H1 (cell line): ENCODE data around the gene KIF5A. TPM values are rescaled to one million over a fixed set of nuclear protein-coding genes. Genes with fewer than 3 reads are reported as not detected.

Experiments
- CTCF ChIA-PET: fragments of 300-600 bp; sonication (Branson Sonifier 250); formaldehyde crosslinking; loops from one replicate; lab custom pipeline; 2021; ENCODE audit not compliant: partially characterized antibody; lab: Charles Lee
- POLR2A ChIA-PET: fragments of 300-600 bp; sonication (Branson Sonifier 250); formaldehyde crosslinking; loops from one replicate; lab custom pipeline; 2021; ENCODE audit warnings: inconsistent platforms; ENCODE audit not compliant: partially characterized antibody; lab: Charles Lee
- DNase-seq, 2 experiments: peaks; one replicate each; pipeline versions ENCODE4 v3.0.0 to v3.0.0-alpha.2; 2010 to 2022; ENCODE audit warnings: low spot score in 2 of 2, low read depth in 1 of 2, mixed read lengths in 1 of 2
- FAIRE-seq: peaks from 2 replicates; lab custom pipeline; 2011; peaks lifted over from hg19 to GRCh38; lab: Jason Lieb, UNC
- H2AFZ ChIP-seq: 2 replicates; pipeline ENCODE4 v1.8.1; 2012; ENCODE audit warnings: low read length, inconsistent platforms
- H2AK5ac ChIP-seq: 2 replicates; pipeline ENCODE4 v1.6.1; 2013; ENCODE audit warnings: low read depth, low read length
- H2BK120ac ChIP-seq: replicated peaks from 2 replicates; pipeline ENCODE3; 2013; ENCODE audit warnings: low read depth, low read length, inconsistent platforms
- H2BK12ac ChIP-seq: 2 replicates; pipeline ENCODE4 v1.6.1; 2013; ENCODE audit warnings: low read depth, low read length
- H2BK15ac ChIP-seq: 2 replicates; pipeline ENCODE4 v1.6.1; 2013; ENCODE audit warnings: low read length
- H2BK20ac ChIP-seq: 2 replicates; pipeline ENCODE4 v1.6.1; 2013; ENCODE audit warnings: low read length
- H2BK5ac ChIP-seq: 2 replicates; pipeline ENCODE4 v1.6.1; 2013; ENCODE audit warnings: low read depth, low read length
- H3K14ac ChIP-seq: 2 replicates; pipeline ENCODE4 v1.6.1; 2013; ENCODE audit warnings: inconsistent platforms; ENCODE audit not compliant: insufficient read length
- H3K18ac ChIP-seq: 2 replicates; pipeline ENCODE4 v1.6.1; 2013; ENCODE audit warnings: low read length; ENCODE audit errors: extremely low read depth
- H3K23ac ChIP-seq: 2 replicates; pipeline ENCODE4 v1.6.1; 2013; ENCODE audit warnings: inconsistent platforms; ENCODE audit not compliant: insufficient read length
- H3K23me2 ChIP-seq: 2 replicates; pipeline ENCODE4 v1.6.1; 2013; ENCODE audit warnings: low read depth, low read length
- H3K27ac ChIP-seq: 2 replicates; pipeline ENCODE4 v1.6.1; 2011; ENCODE audit warnings: low read depth, low read length, inconsistent platforms
- H3K27me3 ChIP-seq, 4 experiments: replicated peaks in 1 of 4; 1 replicate in 1 of 4; 2 replicates in 3 of 4; pipeline versions ENCODE4 v1.6.1 to v1.8.1; 2011 to 2013; ENCODE audit warnings: low read length in 3 of 4, mild to moderate bottlenecking in 3 of 4, inconsistent platforms in 2 of 4, mixed read lengths in 2 of 4, moderate library complexity in 1 of 4; ENCODE audit not compliant: control insufficient read depth in 3 of 4, insufficient read depth in 3 of 4; ENCODE audit errors: extremely low read depth in 1 of 4
- H3K36me3 ChIP-seq, 4 experiments: 2 replicates each; pipeline versions ENCODE4 v1.6.1 to v1.8.1; 2011 to 2013; ENCODE audit warnings: mild to moderate bottlenecking in 4 of 4, low read length in 3 of 4, moderate library complexity in 2 of 4, control low read depth in 1 of 4, inconsistent platforms in 1 of 4; ENCODE audit not compliant: insufficient read depth in 4 of 4, control insufficient read depth in 2 of 4
- H3K4ac ChIP-seq: replicated peaks from 2 replicates; pipeline ENCODE3; 2013; ENCODE audit warnings: low read length, low read depth, mixed read lengths, inconsistent platforms; ENCODE audit not compliant: insufficient read length
- H3K4me1 ChIP-seq, 4 experiments: replicated peaks in 1 of 4; 1 replicate in 1 of 4; 2 replicates in 3 of 4; pipeline versions ENCODE4 v1.6.1 to v1.8.1; 2011 to 2013; ENCODE audit warnings: low read length in 3 of 4, inconsistent platforms in 2 of 4, mixed read lengths in 1 of 4; ENCODE audit not compliant: insufficient read depth in 4 of 4, control insufficient read depth in 3 of 4
- H3K4me2 ChIP-seq, 2 experiments: 2 replicates each; pipeline versions ENCODE4 v1.6.1 to v1.8.1; 2011 to 2013; ENCODE audit warnings: low read depth in 2 of 2, low read length in 2 of 2, control low read depth in 1 of 2, inconsistent platforms in 1 of 2, mild to moderate bottlenecking in 1 of 2; ENCODE audit not compliant: insufficient read depth in 1 of 2
- H3K4me3 ChIP-seq, 4 experiments: fragments of 200-600, 300-600 bp in 1 of 4; sonication (generic), shearing (Covaris generic), sonication (Bioruptor Twin) in 1 of 4; 2 replicates each; pipeline versions ENCODE4 v1.5.1 to v1.8.1; 2011 to 2016; ENCODE audit warnings: low read length in 4 of 4, low read depth in 3 of 4, control low read depth in 2 of 4, inconsistent platforms in 2 of 4, mild to moderate bottlenecking in 2 of 4, mixed read lengths in 1 of 4, moderate library complexity in 1 of 4; ENCODE audit not compliant: insufficient read depth in 2 of 4; ENCODE audit errors: extremely low read depth in 1 of 4
- H3K56ac ChIP-seq: replicated peaks from 2 replicates; pipeline ENCODE3; 2013; ENCODE audit warnings: low read depth, mild to moderate bottlenecking, mixed read lengths, low read length, inconsistent platforms; ENCODE audit not compliant: insufficient read length
- H3K79me1 ChIP-seq: 2 replicates; pipeline ENCODE4 v1.6.1; 2013; ENCODE audit warnings: low read depth, low read length, control low read depth
- H3K79me2 ChIP-seq, 2 experiments: 2 replicates each; pipeline versions ENCODE4 v1.6.1 to v1.8.1; 2012 to 2013; ENCODE audit warnings: low read length in 2 of 2, mild to moderate bottlenecking in 2 of 2, inconsistent platforms in 1 of 2; ENCODE audit not compliant: insufficient read depth in 2 of 2, control insufficient read depth in 1 of 2
- H3K9ac ChIP-seq, 4 experiments: replicated peaks in 1 of 4; 1 replicate in 1 of 4; 2 replicates in 3 of 4; pipeline versions ENCODE4 v1.6.1 to v1.8.1; 2011 to 2013; ENCODE audit warnings: low read depth in 3 of 4, low read length in 3 of 4, control low read depth in 2 of 4, mild to moderate bottlenecking in 2 of 4, moderate library complexity in 2 of 4, inconsistent platforms in 1 of 4; ENCODE audit errors: extremely low read depth in 1 of 4
- H3K9me3 ChIP-seq, 2 experiments: 2 replicates each; pipeline versions ENCODE4 v1.6.1 to v1.8.1; 2012 to 2013; ENCODE audit warnings: mild to moderate bottlenecking in 2 of 2, moderate library complexity in 2 of 2, control low read depth in 1 of 2, inconsistent platforms in 1 of 2, low read depth in 1 of 2, low read length in 1 of 2, mixed read lengths in 1 of 2; ENCODE audit not compliant: insufficient read depth in 2 of 2
- H4K20me1 ChIP-seq, 2 experiments: replicated peaks in 1 of 2; 2 replicates each; pipeline versions ENCODE3 to v1.8.1; 2011 to 2013; ENCODE audit warnings: inconsistent platforms in 2 of 2, low read length in 2 of 2, mild to moderate bottlenecking in 1 of 2; ENCODE audit not compliant: insufficient read depth in 2 of 2, control insufficient read depth in 1 of 2
- H4K5ac ChIP-seq: 2 replicates; pipeline ENCODE4 v1.6.1; 2013; ENCODE audit warnings: low read length, low read depth, mixed read lengths, inconsistent platforms; ENCODE audit not compliant: insufficient read length
- H4K8ac ChIP-seq: 2 replicates; pipeline ENCODE4 v1.8.0; 2013; ENCODE audit warnings: mild to moderate bottlenecking, moderate library complexity, low read length, inconsistent platforms; ENCODE audit not compliant: insufficient read depth; ENCODE audit errors: extremely low read depth
- H4K91ac ChIP-seq: replicated peaks from 2 replicates; pipeline ENCODE3; 2013; ENCODE audit warnings: low read length, mixed read lengths, inconsistent platforms; ENCODE audit not compliant: insufficient read length
- CBX8 ChIP-seq: fragments of 300-800, 300-1000 bp; sonication (generic); IDR thresholded peaks from 2 replicates; pipeline ENCODE4 v1.7.1; 2016; ENCODE audit warnings: low read depth, low read length, borderline replicate concordance
- EP300 ChIP-seq, 2 experiments: IDR thresholded peaks; 1 replicate in 1 of 2; 2 replicates in 1 of 2; pipeline ENCODE4 v1.6.1; 2011 to 2012; ENCODE audit warnings: low read depth in 2 of 2, low read length in 2 of 2, mild to moderate bottlenecking in 2 of 2, borderline replicate concordance in 1 of 2, inconsistent platforms in 1 of 2, moderate library complexity in 1 of 2
- GABPA ChIP-seq: IDR thresholded peaks from 2 replicates; pipeline ENCODE4 v1.6.1; 2011; ENCODE audit warnings: mild to moderate bottlenecking, low read length, moderate library complexity, borderline replicate concordance; ENCODE audit not compliant: insufficient read depth
- JUN ChIP-seq: IDR thresholded peaks from 2 replicates; pipeline ENCODE4 v1.6.1; 2011; ENCODE audit warnings: low read depth, mild to moderate bottlenecking, improper control_type of control experiment, low read length
- JUND ChIP-seq: IDR thresholded peaks from 2 replicates; pipeline ENCODE4 v1.6.1; 2011; ENCODE audit warnings: mild to moderate bottlenecking, improper control_type of control experiment, low read length
- NRF1 ChIP-seq: IDR thresholded peaks from 2 replicates; pipeline ENCODE4 v1.6.1; 2011; ENCODE audit warnings: mild to moderate bottlenecking, low read depth, low read length, improper control_type of control experiment
- POU5F1 ChIP-seq: IDR thresholded peaks from 2 replicates; pipeline ENCODE4 v1.6.1; 2011; ENCODE audit warnings: low read depth, mild to moderate bottlenecking, low read length, moderate library complexity
- RAD21 ChIP-seq, 2 experiments: IDR thresholded peaks in 1 of 2; conservative IDR thresholded peaks in 1 of 2; 2 replicates each; pipeline ENCODE4 v1.6.1; 2011; ENCODE audit warnings: low read depth in 2 of 2, low read length in 2 of 2, improper control_type of control experiment in 1 of 2, inconsistent platforms in 1 of 2, mild to moderate bottlenecking in 1 of 2, moderate library complexity in 1 of 2
- SIN3A ChIP-seq, 2 experiments: IDR thresholded peaks in 1 of 2; conservative IDR thresholded peaks in 1 of 2; 2 replicates each; pipeline ENCODE4 v1.6.1; 2011 to 2012; ENCODE audit warnings: low read length in 2 of 2, improper control_type of control experiment in 1 of 2, low read depth in 1 of 2, mild to moderate bottlenecking in 1 of 2
- YY1 ChIP-seq: IDR thresholded peaks from 2 replicates; pipeline ENCODE4 v1.6.1; 2011; ENCODE audit warnings: low read depth, mild to moderate bottlenecking, low read length
- ZNF274 ChIP-seq: IDR thresholded peaks from 2 replicates; pipeline ENCODE4 v1.7.0; 2012; ENCODE audit warnings: low read length, borderline replicate concordance; ENCODE audit errors: extremely low read depth
- WGBS, 2 experiments: shearing (Covaris generic) in 1 of 2; methylation state at CpG; one replicate each; pipeline versions ENCODE4 v1.1.6 to v1.1.7; 2013 to 2015; ENCODE audit warnings: low lambda C conversion rate in 2 of 2, mixed read lengths in 2 of 2, inconsistent platforms in 1 of 2, low coverage in 1 of 2, missing lambda C conversion rate in 1 of 2; ENCODE audit not compliant: insufficient replicate concordance in 2 of 2, insufficient coverage in 1 of 2, insufficient read length in 1 of 2; ENCODE audit errors: extremely low coverage in 1 of 2, missing lambda C conversion rate in 1 of 2; 5-methylcytosine and 5-hydroxymethylcytosine counted together
- polyA plus RNA-seq, 7 experiments: library from polyadenylated mRNA; depleted of rRNA in 3 of 7; stranded (reverse) in 5 of 7; unstranded in 2 of 7; fragments of >200 nt in 5 of 7; fragments of 200-250 nt in 2 of 7; gene quantifications; 1 replicate in 5 of 7; 2 replicates in 1 of 7; 4 replicates in 1 of 7; pipeline versions ENCODE4 v1.2.1 to v1.2.3, GENCODE V29; 2011 to 2013; ENCODE audit warnings: missing spikeins in 2 of 7, mixed read lengths in 2 of 7
- total RNA-seq: library from RNA; stranded (reverse); fragmentation: NEBNext Ultra II Directional; extraction: Animal tissue kit (Norgen Biotek cat#: 25700); gene quantifications from 2 replicates; pipeline ENCODE4 v1.2.1, GENCODE V29; 2021

The KIF5A gene
- total and polyA plus RNA-seq, 2 of the 8 experiments (the other 6 are each of a cell fraction or from before 2014, with no cell fraction given), result 10.7 to 21.9 TPM

GRCh38 chr12:57558864-57559263 is 9.0 kb downstream of the KIF5A start:
- POLR2A ChIA-PET, result no interaction called here
- no peak overlapping the region for H2BK5ac ChIP-seq
- no peak overlapping the region for H2AFZ ChIP-seq
- no peak overlapping the region for H2AK5ac ChIP-seq
- H3K27me3 ChIP-seq, result no peaks in the 10 kb centered on the region
- no peaks in the 10 kb centered on the region for H3K4me1 ChIP-seq
- H3K56ac ChIP-seq, result no peak overlapping the region
- no peak overlapping the region for H4K91ac ChIP-seq
- no peak overlapping the region for H3K27ac ChIP-seq
- no peak overlapping the region; the same call in 1 of the 2 replicates for H4K8ac ChIP-seq
- FAIRE-seq (no peak), DNase-seq (no peak)
- no peak overlapping the region for H3K23ac ChIP-seq
- peaks cover 0 to 7% (median 5%) of the 10 kb centered on the region in 4 experiments; a peak in 3 of 8 replicates for H3K36me3 ChIP-seq
- no peaks in the 10 kb centered on the region for H3K9me3 ChIP-seq
- no peak overlapping the region for H2BK15ac ChIP-seq
- no peak overlapping the region for H3K4ac ChIP-seq
- no peak overlapping the region for H3K18ac ChIP-seq
- no peak overlapping the region for H2BK20ac ChIP-seq
- H2BK12ac ChIP-seq, result no peak overlapping the region
- WGBS, 2 experiments, result 93% methylated on average over 4 of the region's 4 CpGs; no CpG with 5 or more reads in 1 of the 2 experiments
- H4K20me1 ChIP-seq, result peaks cover 0 to 4% of the 10 kb centered on the region in 2 experiments
- no peak overlapping the region for H3K4me3 ChIP-seq
- TF ChIP-seq SIN3A (conservative IDR thresholded peaks at IDR 0.05 in 1 of 2, IDR thresholded peaks at IDR 0.05 in 1 of 2; ENCODE audit: low read depth in 1 of 2, low read length in 2 of 2) (no peak), JUND (no peak), YY1 (no peak), CBX8 (no peak), ZNF274 (no peak), POU5F1 (no peak), EP300 (IDR thresholded peaks at IDR 0.05; ENCODE audit: borderline replicate concordance in 1 of 2, low read depth in 2 of 2, low read length in 2 of 2) (no peak), NRF1 (no peak), GABPA (no peak), JUN (no peak), RAD21 (IDR thresholded peaks at IDR 0.05 in 1 of 2, conservative IDR thresholded peaks at IDR 0.05 in 1 of 2; ENCODE audit: low read depth in 2 of 2, low read length in 2 of 2) (no peak)
- no peaks in the 10 kb centered on the region; the same call in 1 of the 2 replicates for H3K23me2 ChIP-seq
- CTCF ChIA-PET, result no interaction called here
- H3K9ac ChIP-seq, result no peak overlapping the region
- peaks cover 0 to 11% of the 10 kb centered on the region in 2 experiments; a peak in 1 of 4 replicates for H3K79me2 ChIP-seq
- H3K14ac ChIP-seq, result no peak overlapping the region
- no peak overlapping the region for H2BK120ac ChIP-seq
- H3K4me2 ChIP-seq, result no peak overlapping the region
- no peak overlapping the region for H4K5ac ChIP-seq
- peaks cover 8% of the 10 kb centered on the region; the same call in 1 of the 2 replicates for H3K79me1 ChIP-seq
